ENCODE measurements around the gene CTNND2. TPM values are rescaled to one million over a fixed set of nuclear protein-coding genes. Genes with fewer than 3 reads are reported as not detected.

Gene CTNND2
- total and polyA plus RNA-seq, 10 of the 15 experiments (the other 5 are each of a cell fraction or from before 2014, with no cell fraction given), result 0.02 to 0.16 (median 0.04) TPM; not detected in 7

DNA sequence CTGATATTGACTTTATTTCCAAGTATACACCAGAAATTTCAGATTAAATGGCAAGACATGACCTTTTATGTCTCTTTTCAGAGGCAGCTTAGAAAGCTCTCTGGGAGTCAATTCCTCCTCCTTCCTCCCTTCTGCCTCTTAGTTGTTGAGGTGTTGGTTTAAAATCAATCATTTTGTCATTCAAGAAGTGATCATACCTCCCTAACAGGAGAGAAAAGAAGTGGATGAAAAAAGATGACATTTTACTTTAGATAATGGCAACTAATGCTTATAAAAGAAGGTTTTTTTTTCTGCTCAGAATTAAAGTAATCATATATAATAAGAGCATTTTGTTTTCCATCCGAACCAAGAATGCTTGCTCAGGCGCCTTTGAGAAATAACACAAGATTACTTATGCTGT is 448.7 kb downstream of the CTNND2 start (continued):
- TF ChIP-seq JUND (IDR thresholded peaks at IDR 0.05; ENCODE audit: low read depth, low read length) (no peak), CEBPB (IDR thresholded peaks at IDR 0.05; ENCODE audit: borderline replicate concordance in 1 of 2, low read depth in 2 of 2, low read length in 2 of 2) (no peak), HCFC1 (IDR thresholded peaks at IDR 0.05; ENCODE audit: low read length) (no peak), DPF2 (IDR thresholded peaks at IDR 0.05) (no peak), EZH2 (IDR thresholded peaks at IDR 0.05; ENCODE audit: borderline replicate concordance, control insufficient read depth, low read depth, low read length) (no peak)

DNA sequence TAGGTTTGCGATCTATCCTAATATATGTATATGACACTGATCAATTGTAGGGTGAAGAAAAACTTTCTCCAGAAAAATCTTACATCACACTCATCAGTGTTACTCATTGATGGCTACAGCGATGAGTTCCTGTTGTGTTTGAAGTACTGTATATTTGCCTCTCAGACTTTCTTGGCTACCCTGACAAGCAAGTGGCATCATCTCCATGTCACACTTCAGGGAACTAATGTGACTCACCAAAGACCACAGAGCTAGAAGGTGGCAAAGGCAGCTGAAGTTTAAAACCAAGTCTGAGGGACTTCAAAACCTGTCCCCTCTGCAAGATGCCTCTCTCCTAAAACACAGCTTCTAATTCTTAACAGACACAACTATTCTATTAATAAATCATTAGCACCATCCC is 451.4 kb downstream of the CTNND2 start:
- Histone ChIP-seq H3K4me1 (ENCODE audit: control insufficient read depth, insufficient read depth, low read length) (no peaks in the 10 kb centered on the region), H3K36me3 (ENCODE audit: control insufficient read depth in 2 of 2, insufficient read depth in 2 of 2, low read length in 1 of 2) (no peaks in the 10 kb centered on the region), H2AFZ (ENCODE audit: control insufficient read depth, low read depth, low read length) (no peak overlapping the region), H3K9me3 (replicated peaks; ENCODE audit: control insufficient read depth, insufficient read depth, low read length) (no peaks in the 10 kb centered on the region), H3K9ac (ENCODE audit: control insufficient read depth, insufficient read depth, low read length) (no peak overlapping the region), H4K20me1 (ENCODE audit: control insufficient read depth, insufficient read depth) (no peaks in the 10 kb centered on the region), H3K4me2 (ENCODE audit: control insufficient read depth, insufficient read depth) (no peak overlapping the region), H3K27me3 (replicated peaks in 1 of 2; ENCODE audit: control insufficient read depth in 2 of 2, insufficient read depth in 2 of 2, low read length in 1 of 2) (no peaks in the 10 kb centered on the region), H3K27ac (ENCODE audit: control insufficient read depth, insufficient read depth) (no peak overlapping the region), H3K79me2 (ENCODE audit: control insufficient read depth, insufficient read depth, low read length) (no peaks in the 10 kb centered on the region), H3K4me3 (no peak overlapping the region)
- 38% methylated on average over 2 of the region's 2 CpGs for WGBS (ENCODE audit: insufficient coverage, insufficient replicate concordance, low lambda C conversion rate, missing lambda C conversion rate)
- BruUV-seq (replicated peaks), result no TSS peak
- ChIA-PET RAD21 (ENCODE audit: unreplicated experiment) (no interaction called here), SMC1A (ENCODE audit: uncharacterized antibody, unreplicated experiment) (no interaction called here), POLR2A (no interaction called here), CTCF (no interaction called here)
- DNase-seq (ENCODE audit: low read depth, low spot score) (no peak), ATAC-seq (no peak), FAIRE-seq (no peak)
- in situ Hi-C loops (cut with MboI) (no loop called here), intact Hi-C loops (cut with micrococcal nuclease; ENCODE audit: unreplicated experiment) (no loop called here)
- TF ChIP-seq ZNF207 (IDR thresholded peaks at IDR 0.05; ENCODE audit: borderline replicate concordance) (no peak), ZZZ3 (IDR thresholded peaks at IDR 0.05; ENCODE audit: control insufficient read depth, insufficient read length, low read depth) (no peak), YBX1 (IDR thresholded peaks at IDR 0.05) (no peak), BHLHE40 (IDR thresholded peaks at IDR 0.05; ENCODE audit: borderline replicate concordance in 1 of 2, low read depth in 2 of 2, low read length in 1 of 2) (no peak), MYC (IDR thresholded peaks at IDR 0.05; ENCODE audit: insufficient read depth, insufficient read length, insufficient replicate concordance, low read length, severe bottlenecking) (no peak), SRF (IDR thresholded peaks at IDR 0.05; ENCODE audit: low read depth in 2 of 2, low read length in 2 of 2) (no peak), ZNF274 (IDR thresholded peaks at IDR 0.05; ENCODE audit: insufficient read depth, insufficient read length) (no peak), IKZF1 (conservative IDR thresholded peaks at IDR 0.05) (no peak), TARDBP (IDR thresholded peaks at IDR 0.05; ENCODE audit: borderline replicate concordance) (no peak), WRNIP1 (IDR thresholded peaks at IDR 0.05; ENCODE audit: borderline replicate concordance, low read depth, low read length) (no peak), ZNF24 (IDR thresholded peaks at IDR 0.05) (no peak), CBX5 (IDR thresholded peaks at IDR 0.05; ENCODE audit: low read depth) (no peak)
- TF ChIP-seq, protein P1, sequence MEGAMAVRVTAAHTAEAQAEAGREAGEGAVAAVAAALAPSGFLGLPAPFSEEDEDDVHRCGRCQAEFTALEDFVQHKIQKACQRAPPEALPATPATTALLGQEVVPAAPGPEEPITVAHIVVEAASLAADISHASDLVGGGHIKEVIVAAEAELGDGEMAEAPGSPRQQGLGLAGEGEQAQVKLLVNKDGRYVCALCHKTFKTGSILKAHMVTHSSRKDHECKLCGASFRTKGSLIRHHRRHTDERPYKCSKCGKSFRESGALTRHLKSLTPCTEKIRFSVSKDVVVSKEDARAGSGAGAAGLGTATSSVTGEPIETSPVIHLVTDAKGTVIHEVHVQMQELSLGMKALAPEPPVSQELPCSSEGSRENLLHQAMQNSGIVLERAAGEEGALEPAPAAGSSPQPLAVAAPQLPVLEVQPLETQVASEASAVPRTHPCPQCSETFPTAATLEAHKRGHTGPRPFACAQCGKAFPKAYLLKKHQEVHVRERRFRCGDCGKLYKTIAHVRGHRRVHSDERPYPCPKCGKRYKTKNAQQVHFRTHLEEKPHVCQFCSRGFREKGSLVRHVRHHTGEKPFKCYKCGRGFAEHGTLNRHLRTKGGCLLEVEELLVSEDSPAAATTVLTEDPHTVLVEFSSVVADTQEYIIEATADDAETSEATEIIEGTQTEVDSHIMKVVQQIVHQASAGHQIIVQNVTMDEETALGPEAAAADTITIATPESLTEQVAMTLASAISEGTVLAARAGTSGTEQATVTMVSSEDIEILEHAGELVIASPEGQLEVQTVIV (IDR thresholded peaks at IDR 0.05; ENCODE audit: borderline replicate concordance, partially characterized antibody), result no peak
- TF ChIP-seq, protein P2, sequence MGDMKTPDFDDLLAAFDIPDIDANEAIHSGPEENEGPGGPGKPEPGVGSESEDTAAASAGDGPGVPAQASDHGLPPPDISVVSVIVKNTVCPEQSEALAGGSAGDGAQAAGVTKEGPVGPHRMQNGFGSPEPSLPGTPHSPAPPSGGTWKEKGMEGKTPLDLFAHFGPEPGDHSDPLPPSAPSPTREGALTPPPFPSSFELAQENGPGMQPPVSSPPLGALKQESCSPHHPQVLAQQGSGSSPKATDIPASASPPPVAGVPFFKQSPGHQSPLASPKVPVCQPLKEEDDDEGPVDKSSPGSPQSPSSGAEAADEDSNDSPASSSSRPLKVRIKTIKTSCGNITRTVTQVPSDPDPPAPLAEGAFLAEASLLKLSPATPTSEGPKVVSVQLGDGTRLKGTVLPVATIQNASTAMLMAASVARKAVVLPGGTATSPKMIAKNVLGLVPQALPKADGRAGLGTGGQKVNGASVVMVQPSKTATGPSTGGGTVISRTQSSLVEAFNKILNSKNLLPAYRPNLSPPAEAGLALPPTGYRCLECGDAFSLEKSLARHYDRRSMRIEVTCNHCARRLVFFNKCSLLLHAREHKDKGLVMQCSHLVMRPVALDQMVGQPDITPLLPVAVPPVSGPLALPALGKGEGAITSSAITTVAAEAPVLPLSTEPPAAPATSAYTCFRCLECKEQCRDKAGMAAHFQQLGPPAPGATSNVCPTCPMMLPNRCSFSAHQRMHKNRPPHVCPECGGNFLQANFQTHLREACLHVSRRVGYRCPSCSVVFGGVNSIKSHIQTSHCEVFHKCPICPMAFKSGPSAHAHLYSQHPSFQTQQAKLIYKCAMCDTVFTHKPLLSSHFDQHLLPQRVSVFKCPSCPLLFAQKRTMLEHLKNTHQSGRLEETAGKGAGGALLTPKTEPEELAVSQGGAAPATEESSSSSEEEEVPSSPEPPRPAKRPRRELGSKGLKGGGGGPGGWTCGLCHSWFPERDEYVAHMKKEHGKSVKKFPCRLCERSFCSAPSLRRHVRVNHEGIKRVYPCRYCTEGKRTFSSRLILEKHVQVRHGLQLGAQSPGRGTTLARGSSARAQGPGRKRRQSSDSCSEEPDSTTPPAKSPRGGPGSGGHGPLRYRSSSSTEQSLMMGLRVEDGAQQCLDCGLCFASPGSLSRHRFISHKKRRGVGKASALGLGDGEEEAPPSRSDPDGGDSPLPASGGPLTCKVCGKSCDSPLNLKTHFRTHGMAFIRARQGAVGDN (IDR thresholded peaks at IDR 0.05), result no peak

Data from GM12878 (cell line).